Endothelial cell of umbilical vein (primary cell): ENCODE results near the gene TRIM3. TPM values are rescaled to one million over a fixed set of nuclear protein-coding genes. Genes with fewer than 3 reads are reported as not detected.

Experiments used
- BruUV-seq: library from RNA; stranded (reverse); fragments of 400-500 nt; replicated peaks from 2 replicates; lab custom pipeline; 2021; lab: Mats Ljungman, UMichigan
- CTCF ChIA-PET: fragments of 300-600, 350-600 bp; sonication (Branson Sonifier 250); formaldehyde crosslinking; loops from one replicate; lab custom pipeline; 2021; ENCODE audit warnings: antibody characterized with exemption, inconsistent platforms; lab: Charles Lee
- POLR2A ChIA-PET: fragments of 300-600, 350-600 bp; sonication (Branson Sonifier 250); formaldehyde crosslinking; loops from one replicate; lab custom pipeline; 2021; ENCODE audit warnings: antibody characterized with exemption, inconsistent platforms; lab: Charles Lee
- DNase-seq: peaks from one replicate; pipeline ENCODE4 v3.0.0-alpha.2; 2011; ENCODE audit warnings: low read depth, low spot score
- FAIRE-seq: peaks from 2 replicates; lab custom pipeline; 2011; peaks lifted over from hg19 to GRCh38; lab: Jason Lieb, UNC
- H2AFZ ChIP-seq: 2 replicates; pipeline ENCODE4 v1.6.0; 2012; ENCODE audit warnings: low read depth, low read length, control low read depth, inconsistent platforms
- H3K27ac ChIP-seq: 2 replicates; pipeline ENCODE4 v1.5.1; 2011; ENCODE audit warnings: low read depth, mild to moderate bottlenecking, control low read depth, low read length, moderate library complexity; ENCODE audit not compliant: insufficient read depth
- H3K27me3 ChIP-seq, 2 experiments: 2 replicates each; pipeline versions ENCODE4 v1.6.0 to v1.6.1; 2011; ENCODE audit warnings: low read length in 2 of 2, mixed read lengths in 1 of 2; ENCODE audit not compliant: control insufficient read depth in 2 of 2, insufficient read depth in 2 of 2
- H3K36me3 ChIP-seq, 2 experiments: 2 replicates in 1 of 2; 3 replicates in 1 of 2; pipeline ENCODE4 v1.5.1; 2011; ENCODE audit warnings: low read length in 2 of 2, mild to moderate bottlenecking in 1 of 2, moderate library complexity in 1 of 2; ENCODE audit not compliant: control insufficient read depth in 2 of 2, insufficient read depth in 2 of 2; ENCODE audit errors: extremely low read depth in 1 of 2
- H3K4me1 ChIP-seq: 3 replicates; pipeline ENCODE4 v1.5.1; 2011; ENCODE audit warnings: mild to moderate bottlenecking, low read length; ENCODE audit not compliant: control insufficient read depth, insufficient read depth; ENCODE audit errors: extremely low read depth
- H3K4me2 ChIP-seq: 2 replicates; pipeline ENCODE4 v1.6.1; 2011; ENCODE audit warnings: low read length, control low read depth, mixed read lengths; ENCODE audit not compliant: insufficient read depth
- H3K4me3 ChIP-seq, 3 experiments: fragments of 200-600 bp in 1 of 3; sonication (generic), shearing (Covaris generic) in 1 of 3; replicated peaks in 1 of 3; 2 replicates each; pipeline ENCODE4 v1.5.1; 2011 to 2016; ENCODE audit warnings: control low read depth in 3 of 3, low read length in 3 of 3, mild to moderate bottlenecking in 2 of 3, inconsistent platforms in 1 of 3, low read depth in 1 of 3, moderate library complexity in 1 of 3; ENCODE audit not compliant: insufficient read depth in 1 of 3
- H3K79me2 ChIP-seq: 2 replicates; pipeline ENCODE4 v1.6.0; 2012; ENCODE audit warnings: low read length, inconsistent platforms; ENCODE audit not compliant: control insufficient read depth, insufficient read depth
- H3K9ac ChIP-seq: replicated peaks from 2 replicates; pipeline ENCODE3; 2011; ENCODE audit warnings: low read length, control low read depth; ENCODE audit not compliant: insufficient read depth; ENCODE audit errors: extremely low read depth
- H3K9me1 ChIP-seq: replicated peaks from 3 replicates; pipeline ENCODE4 v1.6.0; 2011; ENCODE audit warnings: mild to moderate bottlenecking, low read length; ENCODE audit not compliant: control insufficient read depth, insufficient read depth; ENCODE audit errors: extremely low read depth
- H3K9me3 ChIP-seq: replicated peaks from 2 replicates; pipeline ENCODE4 v1.5.1; 2012; ENCODE audit warnings: low read length, inconsistent platforms; ENCODE audit not compliant: control insufficient read depth, insufficient read depth
- H4K20me1 ChIP-seq: replicated peaks from 2 replicates; pipeline ENCODE3; 2011; ENCODE audit warnings: mild to moderate bottlenecking, low read length; ENCODE audit not compliant: control insufficient read depth, insufficient read depth; ENCODE audit errors: extremely low read depth
- CTCF ChIP-seq, 2 donors: IDR thresholded peaks; 1 replicate in 1 of 2; 2 replicates in 1 of 2; pipeline ENCODE4 v1.5.1; 2011; ENCODE audit warnings: low read length in 2 of 2, mild to moderate bottlenecking in 2 of 2, moderate library complexity in 2 of 2, control low read depth in 1 of 2, inconsistent platforms in 1 of 2, low read depth in 1 of 2; ENCODE audit not compliant: insufficient read depth in 1 of 2; ENCODE audit errors: extremely low read depth in 1 of 2
- EZH2 ChIP-seq: IDR thresholded peaks from 2 replicates; pipeline ENCODE4 v1.6.1; 2012; ENCODE audit warnings: borderline replicate concordance, low read depth, mild to moderate bottlenecking, moderate library complexity, low read length, inconsistent platforms; ENCODE audit not compliant: severe bottlenecking
- FOS ChIP-seq: IDR thresholded peaks from 2 replicates; pipeline ENCODE4 v1.6.1; 2011; ENCODE audit warnings: mild to moderate bottlenecking, low read length, moderate library complexity, borderline replicate concordance; ENCODE audit not compliant: insufficient read depth
- GATA2 ChIP-seq: IDR thresholded peaks from 2 replicates; pipeline ENCODE4 v1.7.0; 2011; ENCODE audit warnings: low read depth, mild to moderate bottlenecking, moderate library complexity, mixed read lengths, low read length; ENCODE audit not compliant: insufficient read length, insufficient read depth
- JUN ChIP-seq: IDR thresholded peaks from 2 replicates; pipeline ENCODE4 v1.6.1; 2011; ENCODE audit warnings: borderline replicate concordance, low read depth; ENCODE audit not compliant: insufficient read length, insufficient read depth
- MAX ChIP-seq: IDR thresholded peaks from 2 replicates; pipeline ENCODE4 v1.6.1; 2011; ENCODE audit not compliant: insufficient read depth, insufficient read length
- MYC ChIP-seq: IDR thresholded peaks from one replicate; pipeline ENCODE4 v1.6.1; 2011; ENCODE audit warnings: mild to moderate bottlenecking, low read depth, low read length
- POLR2A ChIP-seq: IDR thresholded peaks from 2 replicates; pipeline ENCODE4 v1.6.1; 2012; ENCODE audit warnings: low read depth, mild to moderate bottlenecking, control low read depth, low read length
- POLR2AphosphoS5 ChIP-seq: IDR thresholded peaks from 2 replicates; pipeline ENCODE4 v1.6.1; 2012; ENCODE audit warnings: low read depth, mild to moderate bottlenecking, control low read depth, low read length, moderate library complexity; ENCODE audit not compliant: insufficient read depth
- dilution Hi-C: fragments of 300-500 bp; cut with MboI; formaldehyde crosslinking; loops from one replicate; pipeline ENCODE4 v1.15.0; 2019; ENCODE audit warnings: low sequenced_read_pairs; ENCODE audit not compliant: extremely low pct_ligation_motif_present
- intact Hi-C: fragments of 100-400 bp; cut with micrococcal nuclease; formaldehyde crosslinking; loops from one replicate; pipeline ENCODE4 v1.10.0; 2022
- polyA plus RNA-seq, 4 experiments: library from polyadenylated mRNA; depleted of rRNA in 3 of 4; stranded (reverse) in 3 of 4; unstranded in 1 of 4; fragments of >200 nt; gene quantifications; 2 replicates each; pipeline versions ENCODE4 v1.2.1 to v1.2.3, GENCODE V29; 2011 to 2012; ENCODE audit warnings: missing spikeins in 1 of 4
- total RNA-seq: library from RNA; stranded (reverse); gene quantifications from 2 replicates; pipeline ENCODE4 v1.2.3, GENCODE V29; 2021

TRIM3 gene
- total and polyA plus RNA-seq, 2 donors (not counting 3 experiments of a cell fraction or from before 2014, with no cell fraction given) = 21.8 to 29.2 TPM

GRCh38 chr11:6413791-6414201 lies 59.9 kb downstream of the TRIM3 start:
- peaks cover 4% of the 10 kb centered on the region for H3K4me1 ChIP-seq
- intact Hi-C loops (no loop called here), dilution Hi-C loops (no loop called here)
- no peak overlapping the region for H3K27ac ChIP-seq
- no peaks in the 10 kb centered on the region for H3K79me2 ChIP-seq
- no peak overlapping the region for H2AFZ ChIP-seq
- BruUV-seq = no TSS peak
- no peak overlapping the region for H3K4me2 ChIP-seq
- POLR2A ChIA-PET = no interaction called here
- FAIRE-seq (no peak), DNase-seq (no peak)
- no peaks in the 10 kb centered on the region for H3K9me1 ChIP-seq
- CTCF ChIA-PET = interaction anchor here (0.8 to 1.3 kb wide), 3 partner anchors 11 to 35 kb away, joined by 3 to 8 read pairs (median 4); no protein-coding TSS in a partner anchor
- no peak overlapping the region for H3K4me3 ChIP-seq
- no peaks in the 10 kb centered on the region for H4K20me1 ChIP-seq
- no peaks in the 10 kb centered on the region for H3K27me3 ChIP-seq
- H3K9ac ChIP-seq = no peak overlapping the region
- no peaks in the 10 kb centered on the region for H3K9me3 ChIP-seq
- H3K36me3 ChIP-seq = peaks cover 0 to 10% of the 10 kb centered on the region in 2 experiments
- TF ChIP-seq EZH2 = no peak
- TF ChIP-seq FOS = no peak
- TF ChIP-seq MYC = no peak
- TF ChIP-seq JUN = no peak
- no peak for TF ChIP-seq POLR2AphosphoS5
- no peak for TF ChIP-seq CTCF (IDR thresholded peaks at IDR 0.05; ENCODE audit: extremely low read depth in 1 of 2, insufficient read depth in 1 of 2, low read depth in 1 of 2, low read length in 2 of 2)
- TF ChIP-seq MAX = no peak
- TF ChIP-seq POLR2A = no peak
- no peak for TF ChIP-seq GATA2
